GM10266 (cell line): ENCODE data around the gene KCND3.

Source experiments
- DNase-seq: peaks from one replicate; pipeline ENCODE4 v3.0.0; 2012; ENCODE audit errors: extremely low spot score
- CTCF ChIP-seq: IDR thresholded peaks from 2 replicates; pipeline ENCODE4 v1.5.1; 2012; ENCODE audit warnings: mild to moderate bottlenecking, low read depth; ENCODE audit not compliant: control insufficient read depth, insufficient read depth; ENCODE audit errors: missing control alignments

KCND3 gene

GRCh38 chr1:111953797-111954196, 35.7 kb downstream of the KCND3 start:
- TF ChIP-seq CTCF: no peak
- no peak for DNase-seq

GRCh38 chr1:111952125-111952657, 37.3 kb downstream of the KCND3 start:
- DNase-seq: no peak
- TF ChIP-seq CTCF: no peak

- no peak for DNase-seq
- no peak for TF ChIP-seq CTCF
Observed at GRCh38 chr1:111948209-111949171, 41.0 kb downstream of the KCND3 start.

GRCh38 chr1:111943846-111944749, 45.4 kb downstream of the KCND3 start:
- TF ChIP-seq CTCF: no peak
- no peak for DNase-seq

- no peak for DNase-seq
- TF ChIP-seq CTCF: no peak
Observed at GRCh38 chr1:111943066-111943465, 46.4 kb downstream of the KCND3 start.

- TF ChIP-seq CTCF: no peak
- no peak for DNase-seq
Observed at GRCh38 chr1:111938536-111938935, 50.9 kb downstream of the KCND3 start.
